K562 (cell line): Measurements from ENCODE around the gene LDAH.

Experiments
- BRD4 ChIP-seq: fragments of 200-600 bp; sonication (generic); IDR thresholded peaks from 2 replicates; pipeline ENCODE4 v1.6.1; 2017; ENCODE audit warnings: inconsistent platforms
- CTCF ChIP-seq, 3 experiments: IDR thresholded peaks in 2 of 3; conservative IDR thresholded peaks in 1 of 3; 2 replicates each; pipeline ENCODE4 v1.5.1; 2011 to 2012; ENCODE audit warnings: low read length in 3 of 3, mild to moderate bottlenecking in 3 of 3, control low read depth in 2 of 3, improper control_type of control experiment in 1 of 3, inconsistent platforms in 1 of 3, low read depth in 1 of 3, mixed read lengths in 1 of 3, moderate library complexity in 1 of 3; ENCODE audit not compliant: insufficient read depth in 2 of 3
- GABPB1 ChIP-seq: sonication (generic); formaldehyde crosslinking; IDR thresholded peaks from 2 replicates; pipeline ENCODE4 v1.8.0; 2022; ENCODE audit warnings: mild to moderate bottlenecking, missing genetic modification reagents
- GATA2 ChIP-seq: sonication (generic); formaldehyde crosslinking; IDR thresholded peaks from 2 replicates; pipeline ENCODE4 v1.4.0; 2020; ENCODE audit warnings: mild to moderate bottlenecking, missing genetic modification reagents
- POLR2A ChIP-seq: fragments of 450-650 bp; conservative IDR thresholded peaks from 2 replicates; pipeline ENCODE4 v1.6.1; 2016
- RB1 ChIP-seq: fragments of 450-650 bp; IDR thresholded peaks from 2 replicates; pipeline ENCODE4 v1.6.1; 2017; ENCODE audit warnings: low read depth, mild to moderate bottlenecking
- SPI1 ChIP-seq: IDR thresholded peaks from 2 replicates; pipeline ENCODE4 v1.6.1; 2011; ENCODE audit warnings: low read depth, low read length, control low read depth, borderline replicate concordance
- TAF1 ChIP-seq: IDR thresholded peaks from 2 replicates; pipeline ENCODE4 v1.6.1; 2011; ENCODE audit warnings: mild to moderate bottlenecking, low read length, moderate library complexity; ENCODE audit not compliant: insufficient read depth, control insufficient read depth, severe bottlenecking; ENCODE audit errors: extremely low read depth
- TBL1XR1 ChIP-seq, 2 experiments: IDR thresholded peaks; 2 replicates each; pipeline ENCODE4 v1.6.1; 2012; ENCODE audit warnings: improper control_type of control experiment in 2 of 2, low read length in 2 of 2, mild to moderate bottlenecking in 1 of 2
- ZNF398 ChIP-seq: fragments of 250-450 bp; sonication (Bioruptor Pico); IDR thresholded peaks from 2 replicates; pipeline ENCODE4 v1.8.0; 2021; ENCODE audit warnings: moderate library complexity, mild to moderate bottlenecking, inconsistent platforms
- ZNF668 ChIP-seq: fragments of 250-450 bp; sonication (Bioruptor Pico); IDR thresholded peaks from 2 replicates; pipeline ENCODE4 v1.8.0; 2022; ENCODE audit warnings: mild to moderate bottlenecking, inconsistent platforms

GRCh38 chr2:20640411-20641122 lies 182.3 kb downstream of the LDAH start:
- TF ChIP-seq GABPB1 (CRISPR knock-in tag) (no peak), SPI1 (no peak), ZNF398 (no peak), BRD4 (no peak), RB1 (no peak), TBL1XR1 (IDR thresholded peaks at IDR 0.05; ENCODE audit: low read length in 2 of 2) (no peak), CTCF (IDR thresholded peaks at IDR 0.05 in 2 of 3, conservative IDR thresholded peaks at IDR 0.05 in 1 of 3; ENCODE audit: insufficient read depth in 2 of 3, low read depth in 1 of 3, low read length in 3 of 3) (no peak), TAF1 (no peak), GATA2 (CRISPR knock-in tag) (no peak), ZNF668 (CRISPR knock-in tag) (no peak), POLR2A (no peak)
